Sigmoid colon (tissue), 4 donors: Measurements from ENCODE around the gene PTBP3.

ENCODE experiments used
- CTCF ChIP-seq, 4 experiments: fragments of 450-650 bp in 3 of 4; fragments of 200-600 bp in 1 of 4; IDR thresholded peaks; one replicate each; pipeline ENCODE4 v1.5.1; 2016 to 2019; ENCODE audit warnings: antibody characterized with exemption in 4 of 4, mild to moderate bottlenecking in 3 of 4, moderate library complexity in 2 of 4
- EP300 ChIP-seq, 4 donors: sonication (generic); formaldehyde crosslinking; IDR thresholded peaks; one replicate each; pipeline ENCODE4 v1.6.1; 2017; ENCODE audit warnings: antibody characterized with exemption in 4 of 4
- POLR2A ChIP-seq, 2 donors: fragments of 450-650 bp; IDR thresholded peaks; one replicate each; pipeline ENCODE4 v1.6.1; 2016; ENCODE audit warnings: antibody characterized with exemption in 2 of 2, mild to moderate bottlenecking in 2 of 2, moderate library complexity in 2 of 2
- POLR2AphosphoS5 ChIP-seq, 4 donors: sonication (generic); formaldehyde crosslinking; IDR thresholded peaks; one replicate each; pipeline ENCODE4 v1.6.1; 2017; ENCODE audit warnings: antibody characterized with exemption in 4 of 4

GRCh38 chr9:112310826-112311225, 22.6 kb downstream of the PTBP3 start:
- TF ChIP-seq POLR2A (IDR thresholded peaks at IDR 0.05) (no peak), CTCF (IDR thresholded peaks at IDR 0.05) (no peak), POLR2AphosphoS5 (IDR thresholded peaks at IDR 0.05) (no peak), EP300 (IDR thresholded peaks at IDR 0.05) (no peak)
